Neuronal stem cell (in vitro differentiated cells): ENCODE measurements around the gene SLC40A1.

Source experiments
- DNase-seq: peaks from one replicate; pipeline ENCODE4 v3.0.0-alpha.2; 2013; ENCODE audit warnings: low spot score
- H2AFZ ChIP-seq: one replicate; pipeline ENCODE4 v1.6.1; 2013; ENCODE audit warnings: mild to moderate bottlenecking, low read length, inconsistent platforms
- H2AK5ac ChIP-seq: 2 replicates; pipeline ENCODE4 v1.6.1; 2013; ENCODE audit warnings: low read depth, mild to moderate bottlenecking, inconsistent platforms, low read length, moderate library complexity, mixed read lengths
- H2BK120ac ChIP-seq: 2 replicates; pipeline ENCODE4 v1.6.1; 2013; ENCODE audit warnings: low read depth, mild to moderate bottlenecking, inconsistent platforms, low read length, moderate library complexity, mixed read lengths
- H2BK12ac ChIP-seq: one replicate; pipeline ENCODE4 v1.6.1; 2013; ENCODE audit warnings: low read length, inconsistent platforms
- H2BK15ac ChIP-seq: 2 replicates; pipeline ENCODE4 v1.6.1; 2013; ENCODE audit warnings: mild to moderate bottlenecking, low read length, inconsistent platforms, mixed read lengths
- H2BK5ac ChIP-seq: one replicate; pipeline ENCODE4 v1.6.1; 2013; ENCODE audit warnings: inconsistent platforms, mild to moderate bottlenecking, low read length, moderate library complexity
- H3K14ac ChIP-seq: one replicate; pipeline ENCODE4 v1.6.1; 2013; ENCODE audit warnings: low read length, inconsistent platforms
- H3K18ac ChIP-seq: 2 replicates; pipeline ENCODE4 v1.6.1; 2013; ENCODE audit warnings: low read length, inconsistent platforms
- H3K23ac ChIP-seq: 2 replicates; pipeline ENCODE4 v1.6.1; 2013; ENCODE audit warnings: low read depth, mild to moderate bottlenecking, mixed read lengths, low read length, inconsistent platforms; ENCODE audit not compliant: poor library complexity
- H3K27ac ChIP-seq: replicated peaks from 3 replicates; pipeline ENCODE4 v1.5.1; 2013; ENCODE audit warnings: low read length, inconsistent platforms
- H3K27me3 ChIP-seq, 3 experiments: 2 replicates each; pipeline ENCODE4 v1.6.1; 2013; ENCODE audit warnings: low read length in 3 of 3, mild to moderate bottlenecking in 2 of 3, inconsistent platforms in 1 of 3, low read depth in 1 of 3, mixed read lengths in 1 of 3, moderate library complexity in 1 of 3; ENCODE audit not compliant: control insufficient read depth in 3 of 3, insufficient read depth in 3 of 3
- H3K36me3 ChIP-seq, 2 donors: replicated peaks in 1 of 2; 2 replicates each; pipeline ENCODE4 v1.6.1; 2013; ENCODE audit warnings: low read length in 2 of 2; ENCODE audit not compliant: control insufficient read depth in 2 of 2, insufficient read depth in 2 of 2
- H3K4ac ChIP-seq: 2 replicates; pipeline ENCODE4 v1.6.1; 2013; ENCODE audit warnings: inconsistent platforms, mild to moderate bottlenecking, low read length, moderate library complexity
- H3K4me1 ChIP-seq, 2 donors: 1 replicate in 1 of 2; 2 replicates in 1 of 2; pipeline ENCODE4 v1.6.1; 2013; ENCODE audit warnings: low read length in 2 of 2, low read depth in 1 of 2; ENCODE audit not compliant: control insufficient read depth in 2 of 2, insufficient read depth in 1 of 2
- H3K4me2 ChIP-seq: one replicate; pipeline ENCODE4 v1.6.1; 2013; ENCODE audit warnings: mild to moderate bottlenecking, low read length, inconsistent platforms; ENCODE audit not compliant: insufficient read depth, poor library complexity, severe bottlenecking
- H3K4me3 ChIP-seq, 2 donors: 2 replicates each; pipeline ENCODE4 v1.5.1; 2013; ENCODE audit warnings: low read length in 2 of 2, mild to moderate bottlenecking in 2 of 2, inconsistent platforms in 1 of 2, moderate library complexity in 1 of 2
- H3K79me1 ChIP-seq: one replicate; pipeline ENCODE4 v1.6.1; 2013; ENCODE audit warnings: low read depth, mild to moderate bottlenecking, inconsistent platforms, low read length, moderate library complexity
- H3K9ac ChIP-seq: one replicate; pipeline ENCODE4 v1.6.1; 2013; ENCODE audit warnings: mild to moderate bottlenecking, low read depth, low read length, inconsistent platforms; ENCODE audit not compliant: poor library complexity
- H3K9me3 ChIP-seq, 2 donors: replicated peaks in 1 of 2; 2 replicates each; pipeline versions ENCODE3 to v1.6.1; 2013; ENCODE audit warnings: low read length in 2 of 2, mild to moderate bottlenecking in 2 of 2, inconsistent platforms in 1 of 2, low read depth in 1 of 2, mixed read lengths in 1 of 2, moderate library complexity in 1 of 2; ENCODE audit not compliant: control insufficient read depth in 2 of 2, insufficient read depth in 1 of 2
- H4K8ac ChIP-seq: one replicate; pipeline ENCODE4 v1.6.1; 2013; ENCODE audit warnings: low read depth, mild to moderate bottlenecking, inconsistent platforms, low read length, moderate library complexity
- H4K91ac ChIP-seq: one replicate; pipeline ENCODE4 v1.6.1; 2013; ENCODE audit warnings: low read length, low read depth, mild to moderate bottlenecking, inconsistent platforms; ENCODE audit not compliant: poor library complexity
- WGBS, 2 donors: extraction: QIAGEN DNeasy Blood & Tissue Kit; methylation state at CpG; one replicate each; pipeline ENCODE4 v1.1.7; 2013; ENCODE audit warnings: missing lambda C conversion rate in 2 of 2, mixed read lengths in 1 of 2; ENCODE audit not compliant: insufficient read length in 2 of 2, insufficient replicate concordance in 1 of 2; ENCODE audit errors: extremely low coverage in 2 of 2; 5-methylcytosine and 5-hydroxymethylcytosine counted together

SLC40A1 gene

DNA sequence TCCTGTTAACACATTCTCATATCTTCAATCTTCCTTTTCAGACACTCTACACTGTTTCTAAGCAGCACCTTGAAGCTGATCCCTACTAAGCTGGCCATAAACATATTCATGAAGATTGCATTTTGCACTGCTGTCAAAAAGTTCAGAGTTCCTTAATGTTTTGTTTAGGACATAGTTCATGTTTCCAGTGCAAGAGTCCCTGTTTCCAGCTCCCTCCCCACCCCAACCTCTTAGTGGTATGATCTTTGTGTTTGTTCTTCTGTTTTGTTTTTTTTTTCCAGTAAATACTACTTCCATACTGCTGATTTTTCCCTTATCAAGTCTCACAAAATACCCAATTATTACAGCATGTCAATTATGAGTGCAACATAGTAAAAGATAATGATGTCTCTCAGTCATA is 4.1 kb upstream of the SLC40A1 start:
- Histone ChIP-seq H3K4me2 (no peak overlapping the region), H2AK5ac (no peak overlapping the region), H4K91ac (no peak overlapping the region)

DNA sequence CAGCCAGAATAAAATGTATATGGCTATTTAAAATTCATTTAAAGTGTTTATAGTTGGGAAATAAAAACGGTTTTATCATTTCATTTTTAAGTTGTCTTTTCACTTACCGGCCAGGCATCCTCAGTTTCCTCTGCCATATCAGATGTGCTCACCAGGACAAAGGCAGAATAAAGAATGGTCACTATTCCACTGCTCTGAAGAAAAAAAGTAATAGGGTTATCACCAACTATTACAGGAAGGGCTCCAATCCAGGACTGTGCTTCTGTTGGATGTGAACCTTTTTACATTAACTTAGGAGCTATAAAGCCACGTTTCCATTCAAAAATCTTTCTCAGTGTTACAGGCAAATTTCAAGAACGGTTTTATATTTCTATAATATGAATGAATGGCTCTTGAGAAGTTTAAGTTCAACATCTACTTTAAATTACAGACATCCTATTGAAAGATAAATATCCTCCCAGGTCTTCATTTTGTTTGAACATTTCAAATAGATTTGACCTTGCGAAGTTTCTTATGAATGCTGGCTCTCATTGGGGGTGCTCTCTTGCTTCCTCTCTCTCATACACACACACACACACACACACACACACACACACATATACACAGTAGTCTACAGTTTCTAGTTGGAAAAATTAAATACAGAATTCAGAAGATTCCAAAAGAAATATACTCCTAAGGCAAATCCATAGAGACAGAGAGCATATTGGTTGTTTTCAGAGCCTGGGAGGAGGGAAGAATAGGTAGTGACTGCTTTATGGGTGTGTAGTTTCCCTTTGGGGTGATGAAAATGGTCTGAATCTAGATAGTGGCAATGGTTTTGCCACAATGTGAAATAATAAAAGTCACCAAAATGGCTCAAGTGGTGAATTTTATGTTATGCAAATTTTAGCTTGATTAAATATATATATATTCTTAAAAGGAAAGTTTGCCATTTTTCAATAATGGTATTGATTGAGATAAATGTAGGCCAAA is 2.9 kb upstream of the SLC40A1 start:
- DNase-seq, result no peak
- H3K23ac ChIP-seq, result no peak overlapping the region
- peaks cover 9 to 39% (median 37%) of the 10 kb centered on the region in 3 experiments for H3K27me3 ChIP-seq
- no peak overlapping the region for H2AFZ ChIP-seq
- no peak overlapping the region for H2AK5ac ChIP-seq
- H2BK120ac ChIP-seq, result no peak overlapping the region
- H3K18ac ChIP-seq, result no peak overlapping the region
- no peak overlapping the region for H2BK12ac ChIP-seq
- no peak overlapping the region for H3K27ac ChIP-seq
- no CpG with 5 or more reads among the region's 5 CpGs for WGBS, 2 donors
- peaks cover 1 to 6% of the 10 kb centered on the region in 2 donors for H3K9me3 ChIP-seq
- H2BK5ac ChIP-seq, result no peak overlapping the region
- no peaks in the 10 kb centered on the region for H3K36me3 ChIP-seq
- H3K4me2 ChIP-seq, result no peak overlapping the region
- no peaks in the 10 kb centered on the region for H3K79me1 ChIP-seq
- no peak overlapping the region for H3K4me3 ChIP-seq
- no peak overlapping the region for H4K8ac ChIP-seq
- H3K14ac ChIP-seq, result no peak overlapping the region
- H3K9ac ChIP-seq, result no peak overlapping the region
- no peak overlapping the region for H2BK15ac ChIP-seq
- H3K4ac ChIP-seq, result no peak overlapping the region
- H3K4me1 ChIP-seq, result peaks cover 2 to 5% of the 10 kb centered on the region in 2 donors
- no peak overlapping the region for H4K91ac ChIP-seq

More for the DNA sequence above, 4.1 kb upstream of the SLC40A1 start:
- Histone ChIP-seq H3K14ac (no peak overlapping the region), H3K36me3 (no peaks in the 10 kb centered on the region), H2BK12ac (no peak overlapping the region), H3K4me3 (no peak overlapping the region), H3K9ac (no peak overlapping the region), H3K27me3 (peaks cover 8 to 41% (median 35%) of the 10 kb centered on the region in 3 experiments), H4K8ac (no peak overlapping the region), H3K23ac (no peak overlapping the region), H3K18ac (no peak overlapping the region), H2BK5ac (no peak overlapping the region), H3K9me3 (peaks cover 1 to 6% of the 10 kb centered on the region in 2 donors), H3K4me1 (peaks cover 2 to 5% of the 10 kb centered on the region in 2 donors), H3K79me1 (no peaks in the 10 kb centered on the region), H3K27ac (no peak overlapping the region), H2BK15ac (no peak overlapping the region), H2BK120ac (no peak overlapping the region), H3K4ac (no peak overlapping the region), H2AFZ (no peak overlapping the region)
- no peak for DNase-seq

DNA sequence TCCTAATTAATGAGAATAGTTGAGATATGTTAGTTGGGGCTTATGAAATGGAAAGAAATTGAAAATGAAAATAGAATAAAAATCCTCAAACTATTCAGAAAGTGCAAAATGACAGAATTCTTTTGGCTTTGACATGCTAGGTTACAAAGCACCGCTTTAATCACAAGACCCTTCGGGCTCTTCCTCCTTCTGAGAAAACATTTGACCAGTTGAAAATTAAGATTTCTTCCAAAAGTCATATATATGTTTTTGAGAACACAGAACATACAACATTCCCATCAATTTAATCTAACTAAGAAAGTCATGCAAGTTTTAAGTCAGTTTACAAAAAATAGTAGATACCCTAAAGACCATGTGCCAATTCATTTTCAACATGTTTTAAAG is 2.2 kb upstream of the SLC40A1 start:
- H3K9ac ChIP-seq, result no peak overlapping the region
- no peak overlapping the region for H2BK12ac ChIP-seq
- no peak overlapping the region for H3K14ac ChIP-seq
- H4K8ac ChIP-seq, result no peak overlapping the region
- H4K91ac ChIP-seq, result no peak overlapping the region
- H3K36me3 ChIP-seq, result no peaks in the 10 kb centered on the region
- no peaks in the 10 kb centered on the region for H3K79me1 ChIP-seq
- peaks cover 2 to 5% of the 10 kb centered on the region in 2 donors for H3K4me1 ChIP-seq
- no peak overlapping the region for H2BK15ac ChIP-seq
- peaks cover 1 to 6% of the 10 kb centered on the region in 2 donors for H3K9me3 ChIP-seq
- H3K27me3 ChIP-seq, result peaks cover 9 to 39% (median 39%) of the 10 kb centered on the region in 3 experiments
- H2BK5ac ChIP-seq, result no peak overlapping the region
- no CpG with 5 or more reads among the region's 2 CpGs for WGBS, 2 donors
- H3K4me3 ChIP-seq, result no peak overlapping the region
- H3K23ac ChIP-seq, result no peak overlapping the region
- H3K18ac ChIP-seq, result no peak overlapping the region
- H3K4ac ChIP-seq, result no peak overlapping the region
- no peak overlapping the region for H2AK5ac ChIP-seq
- H3K4me2 ChIP-seq, result no peak overlapping the region
- H2AFZ ChIP-seq, result no peak overlapping the region
- DNase-seq, result no peak
- H3K27ac ChIP-seq, result no peak overlapping the region
- H2BK120ac ChIP-seq, result no peak overlapping the region

DNA sequence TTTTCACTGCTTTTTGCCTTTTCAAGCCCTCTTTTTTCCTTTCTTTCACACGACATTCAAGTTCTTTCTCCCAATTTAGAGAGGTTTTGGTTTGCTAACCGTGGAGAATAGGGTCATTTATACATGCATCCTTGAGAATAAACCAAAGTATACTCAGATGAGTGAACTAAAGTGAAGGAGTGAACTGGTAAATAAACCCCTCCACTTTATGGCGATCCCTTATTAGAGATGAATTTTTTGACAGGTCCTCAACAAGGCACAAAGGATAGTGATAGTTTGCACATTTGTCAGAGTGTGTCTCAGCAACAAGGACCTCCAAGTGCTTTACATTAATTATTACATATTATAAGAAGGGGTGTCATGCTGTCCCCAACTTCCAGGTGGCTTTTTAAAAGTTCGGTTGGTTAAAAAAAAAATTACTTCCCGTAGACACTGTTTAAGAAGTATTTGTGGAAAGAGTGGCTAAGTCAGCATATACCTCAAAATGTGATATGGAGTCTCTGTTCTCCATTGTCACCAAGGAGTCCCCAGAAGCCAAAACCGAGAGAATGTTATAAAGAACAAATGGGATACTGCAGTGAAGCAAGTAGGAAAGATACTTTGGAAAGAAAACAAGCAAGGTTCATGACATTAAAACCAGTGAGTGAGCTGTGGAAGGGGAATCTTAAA is 1.7 kb upstream of the SLC40A1 start:
- Histone ChIP-seq H2BK120ac (no peak overlapping the region), H2BK15ac (no peak overlapping the region), H3K4me2 (no peak overlapping the region), H3K23ac (no peak overlapping the region), H3K36me3 (no peaks in the 10 kb centered on the region), H3K79me1 (no peaks in the 10 kb centered on the region), H3K4me1 (peaks cover 2 to 5% of the 10 kb centered on the region in 2 donors), H4K91ac (no peak overlapping the region), H2BK5ac (no peak overlapping the region), H4K8ac (no peak overlapping the region), H3K9ac (no peak overlapping the region), H3K9me3 (peaks cover 1 to 6% of the 10 kb centered on the region in 2 donors), H3K14ac (no peak overlapping the region), H3K27me3 (peaks cover 9 to 39% (median 39%) of the 10 kb centered on the region in 3 experiments), H3K4ac (no peak overlapping the region), H3K18ac (no peak overlapping the region), H2AFZ (no peak overlapping the region), H3K4me3 (no peak overlapping the region), H3K27ac (no peak overlapping the region), H2AK5ac (no peak overlapping the region), H2BK12ac (no peak overlapping the region)
- WGBS, 2 donors, result no CpG with 5 or more reads among the region's 6 CpGs
- no peak for DNase-seq
